HG03460 (cell line): ENCODE data around the gene GNLY.
"Not testable (repeated sequence)": the region's sequence is repeated elsewhere in the genome, so short reads cannot be mapped to it uniquely, and the experiment has no call there.

Experiments
- ATAC-seq: cut with Tn5 transposase; IDR thresholded peaks from one replicate; pipeline ENCODE4 v1.9.1; 2021; ENCODE audit not compliant: unreplicated experiment

The GNLY gene

DNA sequence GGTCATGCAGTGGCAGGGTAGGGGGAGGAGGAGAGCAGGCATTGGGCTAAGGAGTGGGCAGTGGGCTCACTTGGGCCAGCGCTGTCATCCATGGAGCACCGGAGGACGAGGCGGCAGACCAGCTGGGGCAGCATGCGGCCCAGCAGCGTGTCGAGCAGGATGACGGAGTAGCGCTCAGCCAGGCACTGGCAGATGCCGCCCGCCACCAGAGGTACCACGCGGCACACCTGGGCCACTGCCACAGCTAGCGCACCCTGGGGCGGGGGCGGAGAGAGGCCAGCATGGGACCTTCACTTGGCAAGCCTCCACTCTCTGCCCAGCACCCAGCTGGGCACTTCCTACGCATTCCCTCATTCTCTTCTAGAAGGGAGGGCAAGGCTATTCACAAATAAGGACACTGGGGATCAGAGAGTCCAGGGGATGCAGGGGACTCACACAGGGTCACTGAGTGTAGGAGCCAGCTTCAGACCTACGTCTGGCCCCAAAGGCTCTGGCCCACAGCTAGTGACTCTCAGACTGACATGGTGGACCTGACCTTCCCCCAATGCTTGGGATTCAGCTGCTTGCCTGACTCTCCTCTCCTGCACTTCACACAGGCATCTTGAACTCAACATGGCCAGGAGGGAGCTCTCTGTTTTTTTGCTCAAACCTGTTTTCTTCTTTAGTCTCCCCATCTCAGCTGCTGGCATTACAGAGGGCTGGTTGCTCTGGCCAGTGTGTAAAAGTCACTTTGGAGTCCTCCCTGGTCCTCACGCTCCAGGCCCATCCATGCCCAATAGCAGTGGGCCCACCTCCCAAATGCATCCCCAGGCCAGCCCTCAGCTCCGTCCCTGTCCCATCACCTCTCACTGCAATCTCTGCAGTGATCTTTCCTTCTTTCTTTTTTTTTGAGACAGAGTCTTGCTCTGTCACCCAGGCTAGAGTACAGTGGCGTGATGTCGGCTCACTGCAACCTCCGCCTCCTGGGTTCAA is 30.3 kb upstream of the GNLY start:
- ATAC-seq, result no peak

DNA sequence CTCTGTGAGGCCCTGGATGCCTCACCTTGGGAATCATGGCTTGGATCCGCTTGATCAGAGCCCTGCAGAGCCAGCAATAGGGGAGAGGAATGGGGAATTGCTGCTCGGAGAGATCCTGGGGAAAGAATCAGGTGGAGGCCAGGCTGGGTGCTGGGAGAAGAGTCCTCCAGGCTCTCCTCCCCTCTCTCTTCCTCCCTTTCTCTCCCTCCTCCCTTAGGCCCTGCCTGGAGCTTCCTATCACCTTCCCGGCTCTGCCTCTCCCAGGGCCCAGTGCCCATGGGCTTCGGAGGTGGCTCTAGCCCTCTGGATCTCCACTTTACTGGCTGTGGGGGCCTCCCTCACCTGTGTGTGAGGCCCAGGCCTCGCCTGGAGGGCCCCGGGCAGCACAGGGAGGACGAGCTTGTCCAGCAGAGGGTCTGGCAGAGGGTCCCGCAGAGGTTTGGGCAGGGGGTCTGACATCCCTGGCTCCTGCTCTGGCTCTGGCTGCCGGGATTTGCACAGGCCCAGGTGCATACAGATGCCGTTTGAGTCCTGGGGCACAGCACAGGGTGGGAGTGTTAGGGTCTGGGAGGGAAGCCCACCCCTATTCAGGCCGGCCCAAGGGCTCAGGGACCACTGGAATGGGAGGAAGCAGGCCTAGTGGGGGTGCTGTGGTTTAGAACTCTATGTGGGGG is 28.8 kb upstream of the GNLY start:
- ATAC-seq, result no peak

DNA sequence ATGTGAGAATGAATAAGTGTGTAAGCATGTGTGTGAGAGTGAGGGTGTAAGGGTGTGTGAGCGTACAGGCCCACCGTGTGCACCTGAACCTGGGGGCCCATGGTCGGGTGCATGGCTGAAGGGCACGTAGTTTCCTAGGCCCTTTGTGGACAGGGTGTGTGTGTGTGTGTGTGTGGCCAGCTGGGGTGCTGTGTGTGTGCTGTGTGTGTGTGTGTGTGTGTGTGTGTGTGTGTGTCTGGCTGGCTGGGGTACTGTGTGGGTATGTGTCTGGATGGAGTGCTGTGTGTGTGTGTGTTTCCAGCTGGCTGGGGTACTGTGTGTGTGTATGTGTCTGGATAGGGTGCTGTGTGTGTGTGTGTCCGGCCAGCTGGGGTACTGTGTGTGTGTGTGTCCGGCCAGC is 28.1 kb upstream of the GNLY start:
- no peak for ATAC-seq

DNA sequence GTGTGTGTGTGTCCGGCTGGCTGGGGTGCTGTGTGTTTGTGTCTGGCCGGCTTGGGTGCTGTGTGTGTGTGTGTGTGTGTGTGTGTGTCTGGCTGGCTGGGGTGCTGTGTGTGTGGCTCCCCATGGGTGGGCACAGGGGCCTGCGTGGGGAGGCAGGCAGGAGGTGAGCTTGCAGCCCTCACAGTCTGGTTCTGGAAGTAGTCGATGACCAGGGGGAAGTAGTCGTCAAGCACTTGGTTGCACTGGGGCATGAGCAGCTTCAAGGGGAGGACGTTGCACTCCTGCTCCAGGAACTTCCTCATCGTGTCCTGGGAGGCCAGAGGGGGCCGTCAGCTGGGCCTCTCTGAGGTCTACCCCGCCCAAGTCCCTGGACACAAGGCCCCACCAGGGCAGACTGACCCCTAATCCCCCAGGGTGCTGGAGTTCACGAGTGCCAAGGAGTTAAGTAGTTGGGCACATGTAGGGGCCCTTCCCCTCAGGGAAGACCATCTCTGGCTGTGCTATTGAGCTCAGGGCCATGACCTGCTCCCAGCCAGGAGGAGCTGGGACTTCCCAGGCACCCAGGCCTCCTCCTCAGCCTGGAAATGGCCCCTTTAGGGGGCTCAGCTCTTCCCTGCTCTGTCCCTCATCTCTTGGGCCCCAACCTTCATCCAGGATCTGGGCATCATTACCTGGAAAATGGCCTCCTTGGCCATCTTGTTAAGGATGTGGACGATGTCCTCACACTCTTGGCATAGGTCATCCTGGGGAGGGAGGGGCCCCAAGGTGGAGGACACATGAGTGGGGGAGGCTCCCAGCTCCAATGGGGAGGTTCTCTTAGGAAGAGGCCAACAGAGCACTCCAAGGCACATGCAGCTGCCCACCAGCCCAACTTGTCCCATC is 27.5 kb upstream of the GNLY start:
- no peak for ATAC-seq

DNA sequence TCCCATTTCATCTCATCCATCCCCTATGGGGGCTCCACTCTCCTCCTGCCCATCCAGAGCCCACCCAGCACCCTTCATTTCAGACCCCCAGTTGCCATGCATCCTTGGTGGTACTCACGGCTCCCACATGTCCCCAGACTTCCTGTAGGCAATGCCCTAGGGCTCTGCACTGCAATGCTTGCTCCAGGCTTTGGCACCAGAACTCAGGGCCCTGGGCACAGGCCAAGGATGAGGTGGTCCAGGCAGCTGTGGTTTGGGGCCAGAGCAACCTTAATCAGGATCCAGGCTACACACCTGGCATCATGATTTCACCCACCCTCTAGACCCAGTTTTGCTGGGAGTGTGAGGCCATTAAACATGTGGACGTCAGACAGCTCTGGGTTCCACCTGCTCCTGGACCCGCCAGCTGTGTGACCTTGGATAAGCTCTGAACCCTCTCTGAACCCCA is 26.6 kb upstream of the GNLY start:
- ATAC-seq, result no peak

DNA sequence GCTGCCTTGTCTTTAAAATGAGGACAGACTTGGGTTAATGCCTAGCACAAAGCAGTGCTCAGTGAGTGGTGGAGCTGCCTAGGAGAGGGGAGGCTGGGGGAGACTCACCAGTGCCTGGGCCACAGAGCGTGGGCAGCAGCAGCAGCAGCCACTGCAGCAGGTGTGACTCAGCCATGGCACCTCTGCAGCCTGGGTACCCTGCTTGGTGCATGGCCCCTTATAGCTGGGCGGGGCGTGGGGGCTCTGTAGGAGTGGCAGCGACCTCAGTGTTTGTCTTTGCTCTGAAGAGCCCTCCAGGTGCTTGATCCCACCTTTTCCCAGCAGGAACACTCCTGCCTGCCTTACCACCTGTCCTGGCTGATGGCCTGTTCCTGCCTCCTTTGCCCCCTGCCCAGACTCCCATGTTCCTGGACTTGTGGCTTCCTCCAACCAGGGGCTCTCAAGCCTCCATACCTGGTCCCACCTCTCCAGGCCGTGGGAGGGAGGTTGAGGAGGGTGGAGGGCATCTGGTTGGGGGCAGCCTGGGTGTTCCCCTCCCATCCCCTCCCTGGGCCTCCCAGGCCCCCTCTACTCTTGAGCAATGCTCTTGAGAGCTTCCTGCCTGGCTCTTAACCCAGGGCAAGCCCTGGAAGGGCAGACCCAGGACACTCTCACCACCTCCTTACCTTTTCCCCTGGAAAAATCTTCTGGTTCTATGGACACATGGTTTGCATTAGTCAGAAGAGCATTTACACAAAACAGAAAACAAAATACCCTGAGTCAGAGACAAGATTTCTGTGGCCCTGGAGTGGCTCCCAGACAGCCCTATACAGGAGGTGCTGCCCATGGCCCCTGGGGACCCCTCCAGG is 25.9 kb upstream of the GNLY start, which contains the start of gene SFTPB:
TSS of gene SFTPB (minus strand) at position 191 of the 848 bp plus-strand sequence. CDS start at position 175, 16 bp downstream.
- no peak for ATAC-seq

DNA sequence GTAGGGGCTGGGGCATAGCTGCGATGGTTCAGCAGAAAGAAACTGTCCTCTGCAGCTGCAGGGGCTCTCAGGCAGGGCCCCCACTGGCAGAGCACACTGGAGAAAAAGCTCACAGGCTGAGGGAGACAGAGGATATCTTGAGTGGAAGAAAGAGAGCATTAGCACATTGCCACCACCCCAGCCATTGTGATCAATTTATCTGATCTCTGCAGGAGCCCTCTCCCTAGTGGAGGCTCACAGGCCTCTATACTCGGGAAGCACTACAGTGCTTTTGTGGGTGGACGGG is 25.4 kb upstream of the GNLY start:
- ATAC-seq, result no peak

DNA sequence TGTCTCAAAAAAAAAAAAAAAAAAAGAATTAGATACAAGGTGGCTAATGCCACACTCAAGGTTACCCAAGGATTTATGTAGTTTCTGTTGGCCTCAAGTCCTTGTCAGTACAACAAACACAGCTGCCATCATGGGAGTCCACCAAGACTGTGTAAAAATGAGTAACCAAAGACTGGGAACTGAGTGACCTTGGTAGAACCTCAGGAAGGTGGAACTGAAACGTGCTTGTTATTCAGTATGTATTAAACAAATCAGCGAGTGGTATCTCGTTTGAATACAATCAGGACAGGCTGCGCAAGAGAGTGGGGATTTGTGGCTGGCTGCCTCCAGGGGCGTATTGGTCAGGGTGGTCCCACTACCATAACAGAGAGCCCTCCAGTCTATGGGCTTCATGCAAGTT is 24.6 kb upstream of the GNLY start:
- ATAC-seq, result peak; percentile 70

DNA sequence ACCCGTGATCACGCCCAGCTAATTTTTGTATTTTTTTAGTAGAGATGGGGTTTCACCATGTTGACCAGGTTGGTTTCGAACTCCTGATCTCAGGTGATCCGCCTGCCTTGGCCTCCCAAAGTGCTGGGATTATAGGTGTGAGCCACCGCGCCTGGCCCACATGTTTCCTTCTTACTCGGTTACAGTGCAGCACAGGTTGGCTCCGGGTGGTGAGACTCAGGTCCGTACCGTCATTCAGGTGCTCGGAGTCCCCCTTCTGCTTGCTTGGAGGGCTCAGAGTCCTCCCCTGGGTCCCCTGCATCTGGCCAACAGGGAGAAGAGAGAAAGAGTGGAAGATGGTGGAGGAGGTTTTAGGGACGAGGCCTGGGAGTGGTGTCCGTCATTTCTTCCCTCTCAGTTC is 23.7 kb upstream of the GNLY start:
- ATAC-seq, result not testable (repeated sequence)

DNA sequence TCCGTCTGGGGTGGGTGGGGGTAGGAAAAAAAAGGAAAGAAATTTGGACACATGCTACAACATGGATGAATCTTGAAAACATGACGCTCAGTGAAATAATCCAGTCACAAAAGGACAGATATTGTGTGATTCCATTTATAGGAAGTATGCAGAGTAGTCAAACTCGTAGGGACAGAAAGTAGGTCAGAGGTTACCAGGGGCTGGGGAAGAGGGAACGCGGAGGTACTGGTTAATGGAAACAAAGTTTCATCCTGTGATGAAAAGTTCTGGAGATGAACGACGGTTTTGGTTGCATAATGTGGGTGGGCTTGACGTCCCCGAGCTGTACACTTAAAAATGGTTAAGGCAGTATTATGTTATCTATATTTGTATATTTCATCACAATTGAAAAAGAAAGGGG is 21.7 kb upstream of the GNLY start:
- no peak for ATAC-seq

DNA sequence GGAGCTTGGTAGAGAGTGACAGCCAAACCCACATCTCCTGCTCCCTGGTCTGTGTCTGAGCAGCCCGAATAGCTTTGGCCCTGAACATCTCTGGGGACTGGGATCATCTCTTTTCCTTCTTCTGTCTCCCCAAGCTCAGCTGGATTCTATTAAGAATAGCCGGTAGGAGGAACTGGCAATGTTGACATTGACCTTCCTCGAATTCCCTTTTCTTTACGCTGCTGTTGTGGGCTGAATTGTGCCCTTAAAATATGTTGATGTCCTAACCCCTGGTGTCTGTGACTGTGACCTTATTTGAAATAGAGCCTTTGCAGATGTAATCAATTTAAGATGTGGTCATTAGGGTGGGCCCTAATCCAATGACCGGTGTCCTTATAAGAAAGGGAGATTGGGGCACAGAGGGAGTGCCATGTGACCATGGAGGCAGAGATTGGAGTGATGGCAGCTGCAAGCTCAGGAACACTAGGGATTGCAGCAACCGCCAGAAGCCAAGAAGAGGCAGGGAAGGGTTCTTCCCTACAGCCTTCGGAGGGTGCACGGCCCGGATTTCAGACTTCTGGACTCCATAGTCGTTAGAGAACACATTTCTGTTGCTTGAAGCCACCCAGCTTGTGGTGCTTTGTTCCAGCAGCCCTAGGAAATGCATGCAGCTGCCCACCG is 20.3 kb upstream of the GNLY start:
- ATAC-seq, result no peak

DNA sequence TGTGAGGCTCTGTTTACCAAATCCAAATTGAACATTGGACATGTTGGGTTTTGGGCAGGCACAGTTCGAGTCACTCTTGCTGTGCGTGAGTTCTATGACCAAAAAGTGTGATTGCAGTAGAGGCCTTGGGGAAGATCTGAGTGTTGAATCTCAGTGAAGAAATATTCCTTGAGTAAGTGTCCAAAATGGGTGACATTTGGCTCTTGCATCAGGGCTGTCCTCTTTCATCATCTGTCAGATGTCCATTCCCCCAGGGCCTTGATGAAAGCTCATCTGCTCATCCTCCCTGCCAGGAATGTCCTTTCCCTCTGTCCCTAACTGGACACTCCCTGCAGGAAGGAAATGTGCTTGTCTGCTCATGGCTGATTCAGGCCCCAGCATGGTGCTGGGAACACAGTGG is 19.7 kb upstream of the GNLY start:
- ATAC-seq, result no peak

DNA sequence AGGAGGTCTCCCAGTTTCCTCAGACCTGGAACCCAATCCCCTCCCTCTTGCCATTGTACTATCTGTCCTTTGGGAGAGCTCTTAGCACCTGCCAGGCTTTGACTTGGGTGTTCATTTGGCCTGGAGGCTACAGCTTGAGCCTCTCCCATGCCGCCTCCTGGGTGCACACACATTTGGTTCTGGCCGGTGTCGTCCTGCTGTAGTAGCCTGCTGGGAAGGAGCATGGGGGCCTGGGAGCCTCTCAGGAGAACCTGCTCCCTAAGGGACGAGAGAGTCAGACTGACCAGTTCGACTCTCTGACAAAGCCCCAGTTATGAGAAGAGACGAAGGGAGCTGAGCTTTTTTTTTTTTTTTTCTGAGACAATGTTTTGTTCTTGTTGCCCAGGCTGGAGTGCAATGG is 18.7 kb upstream of the GNLY start:
- ATAC-seq, result no peak

DNA sequence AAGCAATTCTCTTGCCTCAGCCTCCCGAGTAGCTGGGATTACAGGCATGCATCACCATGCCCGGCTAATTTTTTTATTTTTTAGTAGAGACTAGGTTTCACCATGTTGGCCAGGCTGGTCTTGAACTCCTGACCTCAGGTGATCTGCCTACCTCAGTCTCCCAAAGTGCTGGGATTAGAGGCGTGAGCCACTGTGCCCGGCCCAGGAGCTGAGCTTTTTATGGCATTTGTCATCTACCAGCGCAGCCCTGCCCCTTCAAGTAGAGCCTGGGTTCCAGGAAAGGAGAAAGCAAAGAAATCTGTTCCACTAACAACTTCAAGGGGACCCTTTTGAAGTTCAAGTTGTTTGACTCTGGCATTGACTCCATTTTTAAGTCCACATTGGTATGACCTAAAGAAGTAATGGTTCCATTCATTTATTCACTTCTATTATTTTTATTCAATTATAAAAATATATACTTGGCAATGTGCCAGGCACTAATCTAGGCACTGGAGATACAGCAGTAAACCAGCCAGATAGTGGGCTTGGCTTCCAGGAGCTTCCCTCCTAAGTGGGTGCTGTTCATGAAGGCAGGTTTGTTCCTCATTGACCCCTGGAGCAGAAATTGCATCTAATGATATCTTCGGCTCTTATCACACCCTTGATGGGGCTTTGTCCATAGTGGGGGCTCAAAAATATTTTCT is 18.2 kb upstream of the GNLY start:
- ATAC-seq, result no peak

DNA sequence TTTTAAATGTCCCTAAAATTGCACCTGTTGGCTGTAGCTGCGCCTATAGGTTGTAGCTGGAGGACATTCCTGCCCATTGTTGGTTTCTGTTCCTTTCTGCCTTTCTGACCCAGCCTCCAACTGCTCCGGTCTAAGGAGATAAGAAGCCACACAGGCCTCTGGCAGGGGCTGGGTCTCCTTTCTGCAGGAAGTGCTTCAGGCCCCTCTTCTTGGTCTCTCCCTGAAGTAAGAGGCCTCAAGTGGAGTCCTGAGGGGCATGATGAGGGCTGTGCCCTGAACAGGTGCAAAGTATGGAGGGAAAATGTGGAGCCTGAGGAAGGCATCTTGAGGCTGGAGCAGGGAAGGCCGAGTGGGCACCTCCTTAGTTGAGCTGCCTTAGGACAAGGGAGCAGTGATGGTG is 15.8 kb upstream of the GNLY start:
- no peak for ATAC-seq

DNA sequence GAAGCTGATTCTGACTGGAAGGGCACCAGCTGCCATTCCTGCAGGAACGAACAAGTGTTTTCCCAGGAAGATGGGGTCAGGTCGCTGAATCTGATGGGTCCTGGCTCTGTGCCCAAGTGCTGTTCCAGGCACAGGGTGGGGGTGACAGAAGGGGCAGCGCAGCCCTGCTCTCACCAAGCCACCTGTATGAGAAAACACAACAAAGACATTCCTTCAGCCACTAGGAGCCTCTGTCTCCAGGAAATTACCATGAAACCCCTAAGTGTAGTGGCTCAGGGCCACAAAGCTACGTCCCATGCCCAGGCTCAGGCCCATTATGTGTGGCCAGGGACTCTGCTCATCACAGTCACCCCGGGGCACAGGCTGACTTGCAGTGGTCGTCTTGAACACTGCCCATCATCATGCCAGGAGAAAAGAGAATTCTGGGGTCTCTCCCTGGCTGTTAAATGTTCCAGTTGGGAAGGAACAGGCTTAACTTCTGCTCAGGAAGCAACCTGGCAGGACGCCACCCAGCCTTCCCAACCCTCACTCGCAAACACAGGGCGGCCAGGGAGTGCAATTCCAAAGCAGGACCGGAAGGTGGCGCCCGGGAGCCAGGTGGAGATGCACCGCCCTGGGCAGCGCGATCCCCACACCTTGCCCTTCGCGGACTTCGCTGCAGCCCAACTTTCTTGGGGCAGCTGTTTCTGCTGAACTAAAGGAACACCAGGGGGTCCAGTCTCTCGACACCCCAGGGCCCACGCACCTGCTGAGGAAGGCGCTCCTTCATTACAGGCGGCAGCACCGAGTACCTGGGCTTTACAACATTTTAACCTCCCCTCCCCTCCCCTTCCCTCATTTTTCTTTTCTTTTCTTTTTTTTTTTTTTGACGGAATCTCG is 15.1 kb upstream of the GNLY start:
- peak; percentile 75 for ATAC-seq

DNA sequence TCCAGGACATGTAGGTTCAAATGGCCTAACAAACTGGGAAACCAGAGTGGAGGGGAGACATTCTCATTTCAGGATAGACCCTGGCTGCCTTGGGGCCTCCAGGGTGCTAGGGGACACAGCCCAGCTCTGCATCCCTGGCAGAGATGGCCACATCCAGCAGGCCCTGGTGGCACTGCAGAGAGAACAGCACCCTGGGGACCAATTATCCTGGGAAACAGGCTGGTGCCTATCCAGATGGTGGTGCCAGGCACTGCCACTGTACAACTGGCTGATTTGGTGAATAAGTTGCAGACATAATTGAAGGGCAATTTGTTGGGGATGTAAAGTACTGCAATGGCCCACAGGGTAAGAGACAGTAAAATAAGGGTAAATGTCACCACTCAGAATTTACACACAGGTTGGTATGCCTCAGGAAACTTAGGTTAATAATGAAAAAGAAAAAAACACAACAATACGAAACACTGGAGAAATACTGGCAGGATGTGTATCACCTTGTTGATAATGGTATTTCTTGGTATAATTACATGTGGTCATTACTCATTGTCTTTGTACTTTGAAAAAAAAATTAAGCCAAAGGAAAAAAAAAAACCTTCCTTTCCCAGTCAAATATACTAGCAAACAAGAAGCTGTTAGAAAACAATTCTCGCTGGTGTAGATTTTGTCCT is 13.3 kb upstream of the GNLY start:
- ATAC-seq, result no peak

DNA sequence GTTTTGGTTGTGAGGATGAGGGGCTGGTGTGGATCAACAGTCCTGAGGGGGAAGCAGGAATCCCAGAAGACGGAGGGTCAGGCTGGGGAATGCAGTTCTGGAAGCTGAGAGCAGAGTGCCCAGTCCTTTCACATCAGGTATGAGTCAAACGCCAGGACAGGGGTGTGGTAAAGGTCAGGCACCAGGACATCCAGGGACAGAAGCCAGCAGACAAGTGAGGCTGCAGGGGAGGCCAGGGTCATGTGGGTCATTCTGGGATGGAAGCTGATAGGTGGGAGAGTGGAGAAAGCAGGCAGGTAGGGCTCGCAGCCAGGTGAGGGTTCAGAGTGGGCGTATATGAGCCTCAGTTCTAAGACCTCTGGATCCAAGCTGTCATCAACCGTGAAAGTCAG is 12.8 kb upstream of the GNLY start:
- ATAC-seq, result no peak
